NT2/D1 (cell line): ENCODE data around the gene NAIF1.
A peak's percentile ranks its signal among the peaks of the same experiment; 100 is the strongest.
"Not testable (repeated sequence)": the region's sequence is repeated elsewhere in the genome, so short reads cannot be mapped to it uniquely, and the experiment has no call there.

ENCODE experiments used
- DNase-seq: peaks from one replicate; pipeline ENCODE4 v3.0.0-alpha.2; 2011; ENCODE audit warnings: low read depth, low spot score
- H3K27me3 ChIP-seq: 2 replicates; pipeline ENCODE4 v1.6.0; 2011; ENCODE audit warnings: mild to moderate bottlenecking; ENCODE audit not compliant: insufficient read length, insufficient read depth
- H3K36me3 ChIP-seq: 2 replicates; pipeline ENCODE4 v1.6.1; 2011; ENCODE audit warnings: mild to moderate bottlenecking, low read length, mixed read lengths; ENCODE audit not compliant: insufficient read depth, insufficient read length
- H3K4me1 ChIP-seq: 2 replicates; pipeline ENCODE4 v1.5.1; 2011; ENCODE audit not compliant: insufficient read depth, insufficient read length
- H3K4me3 ChIP-seq: 2 replicates; pipeline ENCODE4 v1.5.1; 2011; ENCODE audit warnings: low read depth; ENCODE audit not compliant: insufficient read length
- H3K9ac ChIP-seq: 2 replicates; pipeline ENCODE4 v1.6.0; 2011; ENCODE audit warnings: low read depth; ENCODE audit not compliant: insufficient read length
- H3K9me3 ChIP-seq: 2 replicates; pipeline ENCODE4 v1.5.1; 2011; ENCODE audit warnings: mild to moderate bottlenecking, low read length; ENCODE audit not compliant: insufficient read depth
- SUZ12 ChIP-seq: IDR thresholded peaks from 2 replicates; pipeline ENCODE4 v1.6.1; 2011; ENCODE audit not compliant: insufficient read length, insufficient read depth; ENCODE audit errors: extremely low read depth
- YY1 ChIP-seq: IDR thresholded peaks from 2 replicates; pipeline ENCODE4 v1.6.1; 2011; ENCODE audit not compliant: insufficient read length, insufficient read depth
- ZNF274 ChIP-seq: IDR thresholded peaks from 2 replicates; pipeline ENCODE4 v1.6.1; 2011; ENCODE audit warnings: mild to moderate bottlenecking, low read depth, low read length

Gene NAIF1

GRCh38 chr9:128042043-128042442, 25.1 kb downstream of the NAIF1 start:
- DNase-seq, result no peak
- Histone ChIP-seq H3K4me1 (no peaks in the 10 kb centered on the region), H3K4me3 (no peak overlapping the region), H3K9ac (no peak overlapping the region), H3K36me3 (no peaks in the 10 kb centered on the region), H3K27me3 (no peaks in the 10 kb centered on the region), H3K9me3 (no peaks in the 10 kb centered on the region)
- TF ChIP-seq ZNF274 (no peak), SUZ12 (no peak)

- H3K9ac ChIP-seq, H3K36me3 ChIP-seq, H3K9me3 ChIP-seq, H3K4me1 ChIP-seq, H3K4me3 ChIP-seq, DNase-seq, H3K27me3 ChIP-seq: not testable (repeated sequence)
These were observed 26.3 kb downstream of the NAIF1 start for GRCh38 chr9:128040783-128041182.

GRCh38 chr9:128036522-128036921, 30.6 kb downstream of the NAIF1 start:
- not testable (repeated sequence) for H3K9me3 ChIP-seq, H3K4me3 ChIP-seq, H3K27me3 ChIP-seq, H3K36me3 ChIP-seq, H3K9ac ChIP-seq, DNase-seq, H3K4me1 ChIP-seq

GRCh38 chr9:128034821-128035652, 32.1 kb downstream of the NAIF1 start:
- Histone ChIP-seq H3K36me3 (no peaks in the 10 kb centered on the region), H3K4me1 (peaks cover 7% of the 10 kb centered on the region), H3K4me3 (no peak overlapping the region), H3K9me3 (no peaks in the 10 kb centered on the region), H3K27me3 (no peaks in the 10 kb centered on the region), H3K9ac (peak overlapping the region; percentile 54)
- peak; percentile 92 for DNase-seq
- TF ChIP-seq SUZ12, result no peak
- TF ChIP-seq ZNF274, result no peak
- no peak for TF ChIP-seq YY1

- Histone ChIP-seq H3K36me3 (no peaks in the 10 kb centered on the region), H3K9ac (no peak overlapping the region), H3K27me3 (no peaks in the 10 kb centered on the region), H3K9me3 (no peaks in the 10 kb centered on the region), H3K4me1 (peaks cover 7% of the 10 kb centered on the region), H3K4me3 (no peak overlapping the region)
- TF ChIP-seq YY1 (no peak), ZNF274 (no peak), SUZ12 (no peak)
- no peak for DNase-seq
These were observed 33.5 kb downstream of the NAIF1 start for GRCh38 chr9:128033609-128034008.

- Histone ChIP-seq H3K4me1 (no peaks in the 10 kb centered on the region), H3K36me3 (no peaks in the 10 kb centered on the region), H3K27me3 (no peaks in the 10 kb centered on the region), H3K9ac (no peak overlapping the region), H3K4me3 (no peak overlapping the region), H3K9me3 (no peaks in the 10 kb centered on the region)
- TF ChIP-seq ZNF274, result no peak
- no peak for TF ChIP-seq SUZ12
- TF ChIP-seq YY1, result no peak
- no peak for DNase-seq
These were observed 39.4 kb downstream of the NAIF1 start for GRCh38 chr9:128027705-128028104.

GRCh38 chr9:128026773-128027541, 40.2 kb downstream of the NAIF1 start:
- Histone ChIP-seq H3K4me1 (peaks cover 2% of the 10 kb centered on the region), H3K27me3 (no peaks in the 10 kb centered on the region), H3K9ac (no peak overlapping the region), H3K9me3 (no peaks in the 10 kb centered on the region), H3K4me3 (no peak overlapping the region), H3K36me3 (no peaks in the 10 kb centered on the region)
- DNase-seq, result no peak
- TF ChIP-seq ZNF274, result no peak
- TF ChIP-seq SUZ12, result no peak
- TF ChIP-seq YY1, result no peak
